A549 (cell line): ENCODE data around the gene RIN2.

ENCODE experiments used
- CEBPB ChIP-seq, 2 experiments: fragments of >200 bp in 1 of 2; sonication (Bioruptor Twin) in 1 of 2; formaldehyde crosslinking in 1 of 2; IDR thresholded peaks; 2 replicates each; pipeline ENCODE4 v1.6.1; 2012 to 2016
- CHD2 ChIP-seq: fragments of 150-350 bp; IDR thresholded peaks from 2 replicates; pipeline ENCODE4 v1.6.1; 2014; ENCODE audit warnings: low read length; ENCODE audit not compliant: partially characterized antibody
- CTCF ChIP-seq: fragments of >200 bp; sonication (Bioruptor Twin); formaldehyde crosslinking; IDR thresholded peaks from 3 replicates; pipeline ENCODE4 v1.5.1; 2016
- FOXS1 ChIP-seq: fragments of 250-450 bp; sonication (Bioruptor Pico); IDR thresholded peaks from 2 replicates; pipeline ENCODE4 v1.5.0; 2020; ENCODE audit warnings: mild to moderate bottlenecking, moderate library complexity
- KDM1A ChIP-seq: fragments of 200-600 bp; sonication (generic); IDR thresholded peaks from 2 replicates; pipeline ENCODE4 v1.6.1; 2016; ENCODE audit warnings: low read depth, mild to moderate bottlenecking
- MAZ ChIP-seq: fragments of 150-350 bp; IDR thresholded peaks from 2 replicates; pipeline ENCODE4 v1.6.1; 2014; ENCODE audit warnings: antibody characterized with exemption, low read depth, low read length, borderline replicate concordance
- POLR2AphosphoS2 ChIP-seq: conservative IDR thresholded peaks from 2 replicates; pipeline ENCODE4 v1.6.1; 2012; ENCODE audit warnings: low read length, improper control_type of control experiment, inconsistent platforms
- TP53 ChIP-seq: fragments of 250-450 bp; sonication (Bioruptor Pico); IDR thresholded peaks from 2 replicates; pipeline ENCODE4 v1.5.0; 2021; ENCODE audit warnings: mild to moderate bottlenecking, moderate library complexity
- ZC3H11A ChIP-seq: fragments of 450-650 bp; IDR thresholded peaks from 2 replicates; pipeline ENCODE4 v1.6.1; 2014; ENCODE audit warnings: antibody characterized with exemption, mild to moderate bottlenecking
- TF ChIP-seq, protein P1 (sequence below): fragments of 450-650 bp; IDR thresholded peaks from 2 replicates; pipeline ENCODE4 v1.6.1; 2014; ENCODE audit warnings: antibody characterized with exemption
- TF ChIP-seq, protein P2 (sequence below): fragments of 200-600 bp; sonication (generic); IDR thresholded peaks from 2 replicates; pipeline ENCODE4 v1.6.1; 2016; ENCODE audit warnings: antibody characterized with exemption, mild to moderate bottlenecking, moderate library complexity
- TF ChIP-seq, protein P3 (sequence below): IDR thresholded peaks from 2 replicates; pipeline ENCODE4 v1.6.1; 2012

DNA sequence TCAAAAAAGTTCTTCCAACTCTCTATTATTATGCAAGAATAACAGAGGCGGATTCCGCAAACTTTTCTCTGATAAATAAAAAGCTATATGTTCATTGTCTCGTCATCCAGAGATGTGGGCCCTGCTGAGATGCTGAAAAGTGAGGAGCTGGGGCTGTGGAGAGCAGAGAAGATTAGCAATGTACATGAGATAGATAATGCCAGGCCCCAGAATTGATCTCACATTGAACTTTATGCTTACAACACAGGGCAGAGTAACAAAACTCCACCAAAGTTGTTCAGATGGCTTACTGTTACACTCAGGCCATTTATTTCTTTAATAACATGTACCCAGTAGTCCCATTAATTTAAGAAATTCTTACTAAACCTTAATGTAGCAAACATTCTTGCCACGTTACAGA is 32.7 kb upstream of the RIN2 start:
- TF ChIP-seq, protein P1, sequence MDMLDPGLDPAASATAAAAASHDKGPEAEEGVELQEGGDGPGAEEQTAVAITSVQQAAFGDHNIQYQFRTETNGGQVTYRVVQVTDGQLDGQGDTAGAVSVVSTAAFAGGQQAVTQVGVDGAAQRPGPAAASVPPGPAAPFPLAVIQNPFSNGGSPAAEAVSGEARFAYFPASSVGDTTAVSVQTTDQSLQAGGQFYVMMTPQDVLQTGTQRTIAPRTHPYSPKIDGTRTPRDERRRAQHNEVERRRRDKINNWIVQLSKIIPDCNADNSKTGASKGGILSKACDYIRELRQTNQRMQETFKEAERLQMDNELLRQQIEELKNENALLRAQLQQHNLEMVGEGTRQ, result no peak
- no peak for TF ChIP-seq CTCF
- TF ChIP-seq CEBPB (IDR thresholded peaks at IDR 0.05), result no peak
- no peak for TF ChIP-seq MAZ
- TF ChIP-seq ZC3H11A, result no peak
- TF ChIP-seq CHD2, result no peak
- no peak for TF ChIP-seq FOXS1 (CRISPR knock-in tag)
- no peak for TF ChIP-seq POLR2AphosphoS2
- TF ChIP-seq, protein P2, sequence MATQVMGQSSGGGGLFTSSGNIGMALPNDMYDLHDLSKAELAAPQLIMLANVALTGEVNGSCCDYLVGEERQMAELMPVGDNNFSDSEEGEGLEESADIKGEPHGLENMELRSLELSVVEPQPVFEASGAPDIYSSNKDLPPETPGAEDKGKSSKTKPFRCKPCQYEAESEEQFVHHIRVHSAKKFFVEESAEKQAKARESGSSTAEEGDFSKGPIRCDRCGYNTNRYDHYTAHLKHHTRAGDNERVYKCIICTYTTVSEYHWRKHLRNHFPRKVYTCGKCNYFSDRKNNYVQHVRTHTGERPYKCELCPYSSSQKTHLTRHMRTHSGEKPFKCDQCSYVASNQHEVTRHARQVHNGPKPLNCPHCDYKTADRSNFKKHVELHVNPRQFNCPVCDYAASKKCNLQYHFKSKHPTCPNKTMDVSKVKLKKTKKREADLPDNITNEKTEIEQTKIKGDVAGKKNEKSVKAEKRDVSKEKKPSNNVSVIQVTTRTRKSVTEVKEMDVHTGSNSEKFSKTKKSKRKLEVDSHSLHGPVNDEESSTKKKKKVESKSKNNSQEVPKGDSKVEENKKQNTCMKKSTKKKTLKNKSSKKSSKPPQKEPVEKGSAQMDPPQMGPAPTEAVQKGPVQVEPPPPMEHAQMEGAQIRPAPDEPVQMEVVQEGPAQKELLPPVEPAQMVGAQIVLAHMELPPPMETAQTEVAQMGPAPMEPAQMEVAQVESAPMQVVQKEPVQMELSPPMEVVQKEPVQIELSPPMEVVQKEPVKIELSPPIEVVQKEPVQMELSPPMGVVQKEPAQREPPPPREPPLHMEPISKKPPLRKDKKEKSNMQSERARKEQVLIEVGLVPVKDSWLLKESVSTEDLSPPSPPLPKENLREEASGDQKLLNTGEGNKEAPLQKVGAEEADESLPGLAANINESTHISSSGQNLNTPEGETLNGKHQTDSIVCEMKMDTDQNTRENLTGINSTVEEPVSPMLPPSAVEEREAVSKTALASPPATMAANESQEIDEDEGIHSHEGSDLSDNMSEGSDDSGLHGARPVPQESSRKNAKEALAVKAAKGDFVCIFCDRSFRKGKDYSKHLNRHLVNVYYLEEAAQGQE, result no peak
- TF ChIP-seq TP53, result no peak
- TF ChIP-seq, protein P3, sequence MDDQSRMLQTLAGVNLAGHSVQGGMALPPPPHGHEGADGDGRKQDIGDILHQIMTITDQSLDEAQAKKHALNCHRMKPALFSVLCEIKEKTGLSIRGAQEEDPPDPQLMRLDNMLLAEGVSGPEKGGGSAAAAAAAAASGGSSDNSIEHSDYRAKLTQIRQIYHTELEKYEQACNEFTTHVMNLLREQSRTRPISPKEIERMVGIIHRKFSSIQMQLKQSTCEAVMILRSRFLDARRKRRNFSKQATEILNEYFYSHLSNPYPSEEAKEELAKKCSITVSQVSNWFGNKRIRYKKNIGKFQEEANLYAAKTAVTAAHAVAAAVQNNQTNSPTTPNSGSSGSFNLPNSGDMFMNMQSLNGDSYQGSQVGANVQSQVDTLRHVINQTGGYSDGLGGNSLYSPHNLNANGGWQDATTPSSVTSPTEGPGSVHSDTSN, result no peak
- no peak for TF ChIP-seq KDM1A
